ENCODE data around the gene ITGB1BP1. TPM values are rescaled to one million over a fixed set of nuclear protein-coding genes. Genes with fewer than 3 reads are reported as not detected.

Gene ITGB1BP1
- total RNA-seq, 4 donors from 2014 or later, result 159 to 345 (median 224) TPM

DNA sequence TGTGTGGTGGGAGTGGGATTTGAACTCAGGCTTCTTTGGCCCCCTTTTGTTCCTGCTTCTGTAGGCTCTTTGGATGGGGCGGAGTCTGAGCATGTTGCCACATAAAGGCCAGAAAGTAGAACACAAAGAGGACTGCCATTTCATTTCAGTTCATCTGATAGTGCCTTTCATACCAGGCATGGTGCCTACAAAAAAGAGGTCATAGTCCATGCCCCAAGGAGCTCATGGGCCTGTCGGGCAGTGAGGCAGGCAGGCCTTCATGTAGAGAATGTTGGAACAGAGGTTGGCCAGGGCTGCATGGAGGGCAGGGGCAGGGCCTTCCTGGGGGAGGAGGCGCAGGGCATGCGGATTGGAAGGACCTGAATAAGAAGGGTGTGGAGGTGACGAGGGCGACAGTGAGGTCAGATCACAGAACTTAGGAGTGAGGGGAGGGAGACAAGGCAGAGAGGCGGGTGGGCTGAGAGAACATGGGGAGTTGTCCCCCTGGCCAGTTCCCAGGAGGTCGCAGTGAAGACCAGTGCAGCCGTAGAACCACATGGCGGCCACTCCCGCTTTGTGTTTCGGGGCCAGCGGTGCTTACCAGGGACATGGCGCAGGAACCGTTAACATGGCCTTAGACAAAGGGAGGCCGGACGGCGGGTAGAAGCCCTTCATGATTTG is 49.1 kb downstream of the ITGB1BP1 start:
- TF ChIP-seq, protein P1, sequence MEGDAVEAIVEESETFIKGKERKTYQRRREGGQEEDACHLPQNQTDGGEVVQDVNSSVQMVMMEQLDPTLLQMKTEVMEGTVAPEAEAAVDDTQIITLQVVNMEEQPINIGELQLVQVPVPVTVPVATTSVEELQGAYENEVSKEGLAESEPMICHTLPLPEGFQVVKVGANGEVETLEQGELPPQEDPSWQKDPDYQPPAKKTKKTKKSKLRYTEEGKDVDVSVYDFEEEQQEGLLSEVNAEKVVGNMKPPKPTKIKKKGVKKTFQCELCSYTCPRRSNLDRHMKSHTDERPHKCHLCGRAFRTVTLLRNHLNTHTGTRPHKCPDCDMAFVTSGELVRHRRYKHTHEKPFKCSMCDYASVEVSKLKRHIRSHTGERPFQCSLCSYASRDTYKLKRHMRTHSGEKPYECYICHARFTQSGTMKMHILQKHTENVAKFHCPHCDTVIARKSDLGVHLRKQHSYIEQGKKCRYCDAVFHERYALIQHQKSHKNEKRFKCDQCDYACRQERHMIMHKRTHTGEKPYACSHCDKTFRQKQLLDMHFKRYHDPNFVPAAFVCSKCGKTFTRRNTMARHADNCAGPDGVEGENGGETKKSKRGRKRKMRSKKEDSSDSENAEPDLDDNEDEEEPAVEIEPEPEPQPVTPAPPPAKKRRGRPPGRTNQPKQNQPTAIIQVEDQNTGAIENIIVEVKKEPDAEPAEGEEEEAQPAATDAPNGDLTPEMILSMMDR (IDR thresholded peaks at IDR 0.05; ENCODE audit: low read depth), result no peak

GRCh38 chr2:9373476-9373875 is 49.9 kb downstream of the ITGB1BP1 start:
- TF ChIP-seq, protein P1 (IDR thresholded peaks at IDR 0.05; ENCODE audit: low read depth), result no peak

DNA sequence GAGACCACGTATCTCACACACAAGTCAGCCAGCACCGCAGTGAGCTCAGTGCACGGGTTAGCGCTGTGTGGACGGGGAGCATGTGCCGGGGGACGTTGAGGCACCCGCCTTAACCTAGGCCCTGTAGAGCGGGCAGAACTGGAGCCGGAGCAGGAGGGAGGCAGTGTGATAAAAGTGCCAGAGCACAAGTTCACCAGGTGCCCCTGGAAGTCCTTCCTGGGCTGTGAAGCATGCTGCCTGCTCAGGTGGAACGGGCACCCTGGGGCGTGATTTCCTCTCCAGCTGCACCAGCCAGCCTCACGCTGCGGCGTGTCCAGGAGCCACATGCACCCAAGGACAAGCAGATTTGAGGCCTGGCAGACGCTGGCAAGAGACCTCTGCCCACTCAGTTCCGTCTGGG is 50.3 kb downstream of the ITGB1BP1 start:
- TF ChIP-seq, protein P1 (IDR thresholded peaks at IDR 0.05; ENCODE audit: low read depth), result no peak

GRCh38 chr2:9370746-9371145 is 52.6 kb downstream of the ITGB1BP1 start:
- TF ChIP-seq, protein P1 (IDR thresholded peaks at IDR 0.05; ENCODE audit: low read depth), result no peak

DNA sequence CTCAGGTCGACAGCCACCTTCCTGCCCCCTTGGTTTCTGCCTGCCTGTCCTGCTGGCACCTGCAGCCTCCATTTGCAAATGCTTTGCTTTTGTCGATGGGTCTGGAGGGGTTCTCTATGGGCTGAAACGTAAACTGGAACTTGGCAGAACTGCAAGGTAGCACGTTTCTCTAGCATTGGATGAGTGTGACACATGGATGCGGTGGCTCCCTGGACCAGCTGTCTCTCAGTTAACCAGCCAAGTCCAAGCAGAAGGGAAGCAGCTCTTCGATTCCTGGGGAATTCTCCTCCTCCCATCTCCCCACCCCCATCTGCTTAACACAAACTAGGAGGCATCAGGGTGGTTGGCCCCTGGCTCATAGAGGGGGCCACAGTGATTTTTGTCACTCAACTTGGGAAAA is 57.3 kb downstream of the ITGB1BP1 start:
- TF ChIP-seq, protein P1 (IDR thresholded peaks at IDR 0.05; ENCODE audit: low read depth), result no peak

- TF ChIP-seq, protein P1 (IDR thresholded peaks at IDR 0.05; ENCODE audit: low read depth), result no peak
These were observed 57.8 kb downstream of the ITGB1BP1 start for GRCh38 chr2:9365498-9366019.

DNA sequence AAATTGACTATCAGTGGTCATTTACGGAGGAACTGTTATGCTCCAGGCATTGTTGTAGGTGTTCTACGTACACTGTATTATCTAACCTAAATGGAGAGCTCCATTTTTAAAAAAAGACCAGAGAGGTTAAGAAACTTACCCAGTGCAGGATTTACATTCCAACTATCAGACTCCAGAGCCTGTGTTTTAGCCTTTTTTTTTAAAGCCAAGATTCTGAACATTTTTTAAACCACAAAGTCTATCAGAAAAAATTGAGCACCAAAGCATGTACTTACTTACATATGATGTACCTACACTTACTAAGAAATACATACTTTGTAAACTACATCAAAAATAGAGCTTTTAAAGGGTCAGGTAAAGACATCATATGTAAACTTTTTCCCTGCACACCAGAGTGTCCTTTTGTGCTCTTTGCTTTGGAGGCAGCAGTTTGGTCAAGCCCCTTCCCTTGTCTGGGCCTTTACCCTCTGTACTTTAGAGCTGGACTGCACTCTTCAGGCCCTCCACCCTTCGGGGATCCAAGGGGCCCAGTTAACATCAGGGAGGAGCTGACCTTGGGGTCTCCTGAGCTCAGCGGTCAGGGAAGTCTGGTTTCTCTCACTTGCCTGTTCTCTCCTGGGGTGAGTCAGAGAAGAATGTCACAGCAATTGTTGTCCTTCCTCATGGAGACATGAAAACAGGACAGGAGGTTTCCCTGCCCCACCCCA is 58.4 kb downstream of the ITGB1BP1 start:
- TF ChIP-seq, protein P1 (IDR thresholded peaks at IDR 0.05; ENCODE audit: low read depth), result no peak
